SJSA1 (cell line): ENCODE measurements around the gene SETD3. TPM values are rescaled to one million over a fixed set of nuclear protein-coding genes. Genes with fewer than 3 reads are reported as not detected.
"Not testable (repeated sequence)": the region's sequence is repeated elsewhere in the genome, so short reads cannot be mapped to it uniquely, and the experiment has no call there.

Experiments used
- DNase-seq, 2 experiments: peaks; one replicate each; pipeline ENCODE4 v3.0.0-alpha.2; 2015 to 2020; ENCODE audit warnings: low spot score in 2 of 2, low read depth in 1 of 2
- H3K27ac ChIP-seq: fragments of 250-450 bp; sonication (Bioruptor Pico); 2 replicates; pipeline ENCODE4 v1.5.1; 2020; ENCODE audit warnings: mild to moderate bottlenecking, moderate library complexity
- H3K27me3 ChIP-seq: fragments of 250-450 bp; sonication (Bioruptor Pico); replicated peaks from 2 replicates; pipeline ENCODE4 v1.5.1; 2020; ENCODE audit warnings: mild to moderate bottlenecking, moderate library complexity
- H3K36me3 ChIP-seq: fragments of 250-450 bp; sonication (Bioruptor Pico); 2 replicates; pipeline ENCODE4 v1.5.1; 2020; ENCODE audit warnings: mild to moderate bottlenecking
- H3K4me1 ChIP-seq: fragments of 250-450 bp; sonication (Bioruptor Pico); replicated peaks from 2 replicates; pipeline ENCODE4 v1.6.1; 2021; ENCODE audit warnings: mild to moderate bottlenecking
- H3K4me3 ChIP-seq: fragments of 250-450 bp; sonication (Bioruptor Pico); 2 replicates; pipeline ENCODE4 v1.5.1; 2020; ENCODE audit warnings: mild to moderate bottlenecking
- H3K9me3 ChIP-seq: fragments of 250-450 bp; sonication (Bioruptor Pico); replicated peaks from 2 replicates; pipeline ENCODE4 v1.5.1; 2020; ENCODE audit warnings: mild to moderate bottlenecking
- total RNA-seq: library from RNA; depleted of rRNA; stranded (reverse); fragments of >200 nt; shearing (Covaris generic); gene quantifications from 2 replicates; pipeline ENCODE4 v1.2.3, GENCODE V29; 2014; rRNA removed

SETD3 gene
- total RNA-seq, 1 experiment from 2014 or later = 71.0 TPM

DNA sequence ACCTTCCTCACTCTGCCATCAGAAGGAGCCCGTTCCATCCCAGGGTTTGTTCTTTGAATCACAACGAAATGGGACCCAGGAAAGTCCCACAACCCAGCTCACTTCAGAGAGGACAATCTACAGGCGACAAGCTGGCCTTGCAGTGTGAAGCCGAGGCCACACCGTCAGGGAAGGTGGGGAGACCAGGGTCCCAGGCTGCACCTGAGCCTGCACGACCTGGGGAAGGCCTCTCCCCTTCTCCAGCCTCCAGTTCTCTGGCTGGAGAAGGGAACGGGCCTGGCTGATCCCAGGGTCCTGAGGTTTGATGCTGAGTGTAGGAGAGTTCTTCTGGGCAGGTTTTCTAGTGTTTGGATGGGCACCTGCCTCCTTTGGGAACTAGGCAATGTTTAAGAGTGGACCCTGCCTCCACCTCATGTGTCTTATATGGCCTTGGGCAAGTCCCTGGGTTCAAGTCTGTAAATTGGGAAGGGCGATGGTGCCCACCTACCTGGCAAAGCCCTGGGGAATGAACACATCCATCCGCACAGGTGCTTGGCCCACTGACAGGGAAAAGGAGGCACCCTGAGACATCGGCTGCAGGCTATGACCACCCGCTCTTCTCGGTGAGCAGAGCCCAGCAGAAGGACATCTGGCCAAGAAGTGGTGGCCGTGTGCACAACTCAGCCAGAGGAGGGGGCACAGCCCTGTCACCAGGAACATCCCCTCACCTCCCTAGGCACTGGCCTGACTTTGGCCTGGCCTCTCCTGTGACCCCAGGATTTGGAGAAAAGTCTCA lies 130.8 kb downstream of the SETD3 start:
- no peak overlapping the region for H3K27ac ChIP-seq
- no peaks in the 10 kb centered on the region for H3K36me3 ChIP-seq
- H3K9me3 ChIP-seq = no peaks in the 10 kb centered on the region

DNA sequence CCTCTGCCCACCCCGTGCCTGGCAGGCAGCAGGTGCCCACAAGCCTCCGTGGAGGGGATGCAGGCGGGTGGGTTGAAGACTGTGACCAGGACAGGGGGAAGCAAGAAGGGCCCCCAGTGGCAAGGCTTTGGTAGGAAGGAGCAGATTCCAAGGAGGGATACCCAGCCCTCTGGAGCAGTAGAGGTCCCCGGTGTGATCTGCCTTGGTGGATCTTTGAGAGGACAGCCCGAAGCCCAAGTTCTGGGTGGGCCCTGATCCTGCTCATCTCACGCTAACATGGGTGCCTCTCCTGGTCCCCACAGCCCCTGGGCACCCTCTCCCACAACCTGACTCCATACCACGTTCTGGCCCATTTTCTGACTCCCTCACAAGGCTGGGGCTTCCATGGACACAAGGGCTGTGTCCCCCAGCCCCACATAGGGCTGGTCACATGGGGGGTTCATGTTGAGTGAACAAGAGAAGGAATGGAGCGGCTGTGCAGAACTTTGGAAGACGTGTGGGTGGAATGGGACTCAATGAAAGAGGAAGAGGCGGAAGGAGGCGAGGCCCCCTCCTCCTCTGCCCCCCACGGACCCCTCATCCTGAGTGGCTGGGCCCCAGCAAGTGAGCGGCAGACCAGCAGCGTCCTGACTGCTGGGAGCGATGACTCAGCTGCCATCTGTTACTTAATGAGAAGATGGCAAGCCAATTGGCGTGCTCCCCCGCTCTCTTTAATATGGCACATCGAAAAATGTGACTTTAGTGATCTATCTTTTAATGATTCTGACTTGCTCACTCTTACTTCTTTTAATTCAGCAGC lies 131.6 kb downstream of the SETD3 start:
- Histone ChIP-seq H3K27ac (no peak overlapping the region), H3K4me3 (no peak overlapping the region), H3K4me1 (no peaks in the 10 kb centered on the region), H3K36me3 (no peaks in the 10 kb centered on the region), H3K27me3 (no peaks in the 10 kb centered on the region), H3K9me3 (no peaks in the 10 kb centered on the region)
- DNase-seq = no peak

More for the DNA sequence above, 130.8 kb downstream of the SETD3 start:
- Histone ChIP-seq H3K4me3 (no peak overlapping the region), H3K4me1 (no peaks in the 10 kb centered on the region), H3K27me3 (no peaks in the 10 kb centered on the region)
- no peak for DNase-seq

DNA sequence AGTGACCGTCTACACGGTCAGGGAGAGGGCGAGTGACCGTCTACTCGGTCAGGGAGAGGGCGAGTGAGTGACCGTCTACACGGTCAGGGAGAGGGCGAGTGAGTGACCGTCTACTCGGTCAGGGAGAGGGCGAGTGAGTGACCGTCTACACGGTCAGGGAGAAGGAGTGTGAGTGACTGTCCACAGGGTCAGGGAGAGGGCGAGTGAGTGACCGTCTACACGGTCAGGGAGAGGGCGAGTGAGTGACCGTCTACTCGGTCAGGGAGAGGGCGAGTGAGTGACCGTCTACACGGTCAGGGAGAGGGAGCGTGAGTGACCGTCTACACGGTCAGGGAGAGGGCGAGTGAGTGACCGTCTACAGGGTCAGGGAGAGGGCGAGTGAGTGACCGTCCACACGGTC lies 132.4 kb downstream of the SETD3 start:
- H3K9me3 ChIP-seq, H3K27me3 ChIP-seq, H3K4me3 ChIP-seq, DNase-seq, H3K27ac ChIP-seq, H3K4me1 ChIP-seq, H3K36me3 ChIP-seq: not testable (repeated sequence)

Other genes starting within 250 kb of the SETD3 start
- 2.1 and 2.6 TPM in 2 replicates for gene BCL11B, start 208.7 kb downstream of the SETD3 start, total RNA-seq
- gene CCNK, start 550 bp upstream of the SETD3 start, total RNA-seq = 9.0 and 12.1 TPM in 2 replicates
- 14.5 and 25.8 TPM in 2 replicates for gene CCDC85C, start 123.3 kb upstream of the SETD3 start, total RNA-seq
- gene HHIPL1, start 164.3 kb upstream of the SETD3 start, total RNA-seq = 0.42 TPM in 1 of 2 replicates, not detected in the other
- gene CYP46A1, start 203.4 kb upstream of the SETD3 start, total RNA-seq = 0.21 and 0.22 TPM in 2 replicates